HG03159 (cell line): ENCODE data around the gene SMURF2.
"Not testable (repeated sequence)": the region's sequence is repeated elsewhere in the genome, so short reads cannot be mapped to it uniquely, and the experiment has no call there.

Experiments
- ATAC-seq: cut with Tn5 transposase; IDR thresholded peaks from one replicate; pipeline ENCODE4 v1.9.1; 2021; ENCODE audit warnings: mild to moderate bottlenecking, moderate library complexity; ENCODE audit not compliant: unreplicated experiment

The SMURF2 gene

DNA sequence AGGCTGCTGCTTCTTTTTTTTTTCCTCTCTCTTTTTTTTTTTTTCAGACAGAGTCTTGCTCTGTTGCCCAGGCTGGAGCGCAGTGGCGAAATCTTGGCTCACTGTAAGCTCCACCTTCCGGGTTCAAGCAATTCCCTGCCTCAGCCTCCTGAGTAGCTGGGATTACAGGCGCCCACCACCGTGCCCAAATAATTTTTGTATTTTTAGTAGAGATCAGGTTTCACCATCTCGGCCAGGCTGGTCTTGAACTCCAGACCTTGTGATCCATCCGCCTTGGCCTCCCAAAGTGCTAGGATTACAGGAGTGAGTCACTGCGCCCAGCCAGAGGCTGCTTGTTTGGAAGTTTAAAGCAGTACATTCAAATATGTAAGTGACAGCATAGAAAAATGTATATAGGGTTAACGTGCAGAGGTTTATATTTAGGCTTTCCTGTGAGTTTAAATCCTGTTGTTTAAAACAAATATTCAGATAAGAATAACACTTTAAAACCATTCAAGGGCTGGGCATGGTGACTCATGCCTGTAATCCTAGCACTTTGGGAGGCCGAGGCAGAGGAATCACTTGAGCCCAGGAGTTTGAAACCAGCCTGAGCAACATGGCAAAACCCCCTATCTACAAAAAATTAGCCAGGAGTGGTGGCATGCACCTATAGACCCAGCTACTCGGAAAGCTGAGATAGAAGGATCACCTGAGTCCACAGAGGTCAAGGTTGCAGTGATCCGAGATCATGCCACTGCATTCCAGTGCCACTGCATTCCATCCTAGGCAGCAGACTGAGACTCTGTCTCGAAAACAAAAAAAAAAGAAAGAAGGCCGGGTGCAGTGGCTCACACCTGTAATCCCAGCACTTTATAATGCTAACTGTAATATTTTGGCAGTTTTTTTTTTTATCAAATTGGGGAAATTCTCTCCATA lies 6.0 kb upstream of the SMURF2 start:
- ATAC-seq: not testable (repeated sequence)

- ATAC-seq: not testable (repeated sequence)
These were observed 2.3 kb upstream of the SMURF2 start for GRCh38 chr17:64664299-64664981.

DNA sequence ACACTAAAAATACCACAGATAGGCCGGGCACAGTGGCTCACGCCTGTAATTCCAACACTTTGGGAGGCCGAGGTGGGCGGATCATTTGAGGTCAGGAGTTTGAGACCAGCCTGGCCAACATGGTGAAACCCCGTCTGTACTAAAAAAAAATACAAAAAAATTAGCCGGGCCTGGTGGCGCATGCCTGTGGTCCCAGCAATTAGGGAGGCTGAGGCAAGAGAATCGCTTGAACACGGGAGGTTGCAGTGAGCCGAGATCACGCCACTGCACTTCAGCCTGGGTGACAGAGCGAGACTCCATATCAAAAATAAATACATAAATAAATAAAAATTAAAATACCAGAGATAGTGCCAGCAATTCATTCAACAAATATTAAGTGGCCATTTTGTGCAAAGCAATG lies 1.7 kb upstream of the SMURF2 start:
- not testable (repeated sequence) for ATAC-seq

DNA sequence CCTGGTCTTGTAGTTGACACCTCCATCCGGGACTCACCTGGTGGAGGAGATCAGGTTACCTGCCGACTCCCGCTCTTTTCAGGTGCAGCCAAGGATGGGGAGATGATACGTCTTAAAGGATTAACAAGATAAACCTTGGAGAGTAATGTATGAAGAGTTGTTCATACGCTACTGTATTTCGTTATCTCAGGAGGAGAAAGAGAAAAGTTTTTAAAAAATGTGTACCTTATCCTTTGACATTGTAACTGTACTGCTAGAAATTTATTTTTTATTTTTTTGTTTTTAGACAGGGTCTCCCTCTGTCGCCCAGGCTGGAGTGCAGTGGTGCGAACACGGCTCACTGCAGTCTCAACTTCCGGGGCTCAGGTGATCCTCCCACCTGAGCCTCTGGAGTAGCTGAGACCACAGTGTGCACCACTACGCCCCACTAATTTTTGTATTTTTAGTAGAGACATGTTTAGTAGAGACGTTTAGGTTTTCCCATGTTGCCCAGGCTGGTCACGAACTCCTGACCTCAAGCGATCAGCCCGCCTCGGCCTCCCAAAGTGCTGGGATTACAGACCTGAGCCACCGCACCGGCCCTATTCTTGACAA lies 764 bp upstream of the SMURF2 start:
- ATAC-seq: no peak

- ATAC-seq: peak; percentile 33
These were observed 456 bp downstream of the SMURF2 start for GRCh38 chr17:64661726-64661975.

DNA sequence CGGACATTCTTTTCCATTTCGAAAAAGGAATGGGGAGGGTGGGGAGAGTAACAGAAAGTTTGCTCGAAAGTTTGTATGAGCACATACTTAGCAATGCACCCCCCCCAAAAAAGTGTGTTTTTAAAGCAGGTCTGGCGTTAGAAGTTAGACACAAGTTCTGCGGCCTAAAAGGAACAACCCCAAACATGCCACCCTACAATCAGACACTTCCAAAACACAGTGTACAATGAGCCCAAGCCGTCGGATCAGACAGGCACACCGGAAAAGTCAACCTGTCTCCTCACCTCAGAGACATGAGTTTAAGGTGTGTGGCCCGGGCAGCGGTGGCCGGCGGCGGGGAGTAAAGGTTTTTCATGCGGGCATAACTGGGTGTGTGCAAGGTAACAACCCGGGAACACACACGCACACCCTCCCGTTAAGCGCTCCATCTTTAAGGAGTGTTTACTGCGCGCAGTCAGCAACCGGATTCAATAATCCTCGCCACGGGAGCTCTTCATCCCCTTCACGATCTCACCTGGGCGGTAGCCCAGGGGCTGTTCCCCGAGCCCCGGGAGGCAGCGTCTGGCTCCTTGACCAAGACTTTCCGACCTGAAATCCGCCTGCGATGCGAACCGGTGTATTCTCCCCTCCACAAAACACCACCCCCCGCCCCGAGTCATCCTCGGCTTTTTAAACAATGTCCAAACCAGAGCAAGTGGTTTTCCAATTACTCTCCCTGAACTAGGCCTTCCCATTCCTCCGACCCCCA lies 955 bp downstream of the SMURF2 start:
- peak; percentile 6 for ATAC-seq

- ATAC-seq: not testable (repeated sequence)
These were observed 1.7 kb downstream of the SMURF2 start for GRCh38 chr17:64660195-64660977.

DNA sequence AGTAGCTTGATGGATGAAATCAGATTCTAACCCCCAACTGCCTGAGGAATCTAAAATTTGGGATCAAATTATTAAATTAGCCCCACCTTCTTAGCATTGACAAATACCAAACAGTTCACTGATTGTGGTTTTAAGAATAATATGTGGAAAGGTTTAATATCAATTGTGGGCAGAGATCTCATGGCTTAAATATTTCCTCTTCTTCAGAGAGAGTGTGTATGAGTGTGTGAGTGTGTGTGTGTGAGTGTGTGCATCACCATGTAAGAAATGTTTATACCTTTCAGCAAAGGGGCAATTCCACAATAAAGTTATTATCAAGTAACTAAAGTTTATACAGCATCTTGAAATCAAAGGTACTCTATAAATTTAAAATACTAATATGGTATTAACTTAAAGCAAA lies 3.2 kb downstream of the SMURF2 start:
- ATAC-seq: no peak

DNA sequence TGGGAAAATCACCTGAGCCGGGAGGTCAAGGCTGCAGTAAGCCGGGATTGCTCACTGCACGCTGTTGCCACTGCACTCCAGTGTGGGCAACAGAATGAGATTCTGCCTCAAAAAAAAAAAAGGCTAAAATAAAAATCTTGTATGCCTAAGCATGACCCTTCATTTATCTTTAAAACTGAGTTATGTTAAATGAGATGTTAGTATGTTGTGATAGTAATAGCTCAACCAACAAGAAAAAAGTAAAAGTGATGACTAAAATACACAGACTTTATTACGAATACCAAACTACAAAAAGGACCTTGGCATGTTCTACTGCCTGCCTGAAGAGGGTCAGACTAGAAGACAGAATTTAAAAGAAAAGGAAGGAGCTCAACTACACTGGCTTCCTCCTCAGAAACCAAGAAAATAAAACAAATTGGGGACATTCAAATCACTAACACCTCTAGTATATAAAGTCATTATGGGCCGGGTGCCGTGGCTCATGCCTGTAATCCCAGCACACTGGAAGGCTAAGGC lies 4.4 kb downstream of the SMURF2 start:
- ATAC-seq: no peak

- no peak for ATAC-seq
These were observed 6.4 kb downstream of the SMURF2 start for GRCh38 chr17:64655704-64656103.

DNA sequence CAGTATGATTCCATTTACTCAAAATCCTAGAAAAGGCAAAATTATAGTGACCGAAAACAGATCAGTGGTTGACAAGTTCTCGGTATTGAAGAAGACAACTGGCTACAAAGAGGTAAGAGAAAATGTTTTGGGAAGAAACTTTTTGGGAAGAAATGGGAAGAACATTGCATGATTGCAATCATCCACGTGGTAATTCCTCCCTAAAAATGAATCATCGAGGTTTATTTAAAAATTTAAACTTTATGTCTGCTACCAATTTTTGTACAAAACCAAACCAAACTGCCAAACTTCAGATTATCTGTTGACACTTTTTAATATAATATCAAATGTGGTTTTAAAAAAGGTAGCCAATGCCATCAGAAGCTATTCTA lies 8.1 kb downstream of the SMURF2 start:
- ATAC-seq: no peak

GRCh38 chr17:64653325-64653984 lies 8.7 kb downstream of the SMURF2 start:
- ATAC-seq: no peak

- no peak for ATAC-seq
These were observed 10.2 kb downstream of the SMURF2 start for GRCh38 chr17:64651889-64652288.

DNA sequence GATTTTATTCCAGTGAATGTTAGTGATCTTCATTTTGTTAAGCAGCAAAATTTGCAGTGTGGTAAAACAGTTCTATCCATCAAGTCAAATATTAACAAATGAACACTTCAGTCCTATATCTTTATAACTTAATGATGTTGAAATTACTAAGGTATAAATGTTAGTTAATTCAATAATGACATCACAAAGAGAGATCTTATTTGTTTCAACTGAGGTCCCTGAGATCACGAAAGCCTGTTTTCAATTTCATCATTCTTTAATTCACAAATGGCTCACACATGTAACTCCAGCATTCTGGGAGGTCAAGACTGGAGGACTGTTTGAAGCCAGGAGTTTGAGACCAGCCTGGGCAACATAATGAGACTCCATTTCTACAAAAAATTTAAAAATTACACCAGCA lies 13.9 kb downstream of the SMURF2 start:
- no peak for ATAC-seq

GRCh38 chr17:64647817-64648216 lies 14.3 kb downstream of the SMURF2 start:
- no peak for ATAC-seq

DNA sequence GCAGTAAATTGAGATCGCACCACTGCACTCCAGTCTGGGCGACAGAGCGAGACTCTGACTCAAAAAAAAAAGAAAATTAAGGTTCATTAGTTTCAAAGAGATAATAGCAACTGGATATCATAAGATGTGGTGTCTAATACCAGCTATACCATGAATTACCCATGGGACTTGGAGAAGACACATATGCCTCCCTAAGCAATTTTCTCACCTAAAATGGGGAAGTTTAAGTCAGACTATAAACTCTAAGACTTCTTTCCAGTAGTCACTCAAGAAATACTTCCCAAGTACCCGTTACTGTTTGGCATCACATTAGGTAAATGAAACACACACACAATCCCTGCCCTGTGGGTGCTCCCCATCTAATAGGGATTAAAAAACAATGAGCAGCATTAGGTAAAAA lies 22.6 kb downstream of the SMURF2 start:
- no peak for ATAC-seq

GRCh38 chr17:64638552-64639203 lies 23.4 kb downstream of the SMURF2 start:
- ATAC-seq: no peak

GRCh38 chr17:64635647-64636305 lies 26.3 kb downstream of the SMURF2 start:
- peak; percentile 85 for ATAC-seq

DNA sequence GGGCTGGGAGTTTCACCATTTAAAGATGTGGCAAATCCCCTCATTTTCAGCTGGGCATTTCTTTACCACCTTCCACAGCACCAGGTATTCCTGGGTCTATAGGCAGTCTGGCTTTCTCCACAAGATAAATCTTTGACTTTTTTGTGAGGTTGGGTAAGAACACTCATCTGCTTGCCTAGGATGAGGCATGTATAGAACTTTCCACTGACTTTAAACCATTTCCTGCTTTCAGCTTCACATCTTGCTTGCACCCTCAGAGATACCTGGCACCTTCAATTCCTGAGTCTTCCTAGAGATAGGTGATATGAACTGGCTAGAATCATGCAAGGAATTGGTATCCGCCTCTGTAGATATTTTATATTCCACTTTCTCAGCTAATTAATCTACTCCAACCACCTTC lies 27.9 kb downstream of the SMURF2 start:
- ATAC-seq: no peak
